Measurements from ENCODE around the gene FPR3.

The FPR3 gene, protein sequence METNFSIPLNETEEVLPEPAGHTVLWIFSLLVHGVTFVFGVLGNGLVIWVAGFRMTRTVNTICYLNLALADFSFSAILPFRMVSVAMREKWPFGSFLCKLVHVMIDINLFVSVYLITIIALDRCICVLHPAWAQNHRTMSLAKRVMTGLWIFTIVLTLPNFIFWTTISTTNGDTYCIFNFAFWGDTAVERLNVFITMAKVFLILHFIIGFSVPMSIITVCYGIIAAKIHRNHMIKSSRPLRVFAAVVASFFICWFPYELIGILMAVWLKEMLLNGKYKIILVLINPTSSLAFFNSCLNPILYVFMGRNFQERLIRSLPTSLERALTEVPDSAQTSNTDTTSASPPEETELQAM
- total RNA-seq: 0 to 0.19 (median 0) reads per million in 3 donors

GRCh38 chr19:51794885-51795490, at the start of gene FPR3:
TSS of gene FPR3 (plus strand) at chr19:51795157. CDS start at chr19:51823749, 28,592 bp downstream.
- H3K9me3 ChIP-seq (ENCODE audit: control insufficient read depth, low read length): no peaks in the 10 kb centered on the region
- H3K27ac ChIP-seq (ENCODE audit: insufficient read depth, low read length, poor library complexity, severe bottlenecking): no peak within 1 kb of the TSS
- H3K4me1 ChIP-seq (ENCODE audit: control insufficient read depth, insufficient read depth, low read length, poor library complexity, severe bottlenecking): no peaks in the 10 kb centered on the region
- no peak for DNase-seq
- H3K4me3 ChIP-seq (ENCODE audit: insufficient read depth, low read depth, low read length, poor library complexity, severe bottlenecking): no peak within 1 kb of the TSS
- H3K36me3 ChIP-seq (ENCODE audit: control insufficient read depth, insufficient read depth, low read length): no peaks in the 10 kb centered on the region
- no peaks in the 10 kb centered on the region for H3K27me3 ChIP-seq (replicated peaks; ENCODE audit: control insufficient read depth, insufficient read depth, low read length, poor library complexity, severe bottlenecking)

- Histone ChIP-seq H3K36me3 (ENCODE audit: control insufficient read depth, insufficient read depth, low read length) (no peaks in the 10 kb centered on the region), H3K4me1 (ENCODE audit: control insufficient read depth, insufficient read depth, low read length, poor library complexity, severe bottlenecking) (no peaks in the 10 kb centered on the region), H3K9me3 (ENCODE audit: control insufficient read depth, low read length) (no peaks in the 10 kb centered on the region), H3K27me3 (replicated peaks; ENCODE audit: control insufficient read depth, insufficient read depth, low read length, poor library complexity, severe bottlenecking) (no peaks in the 10 kb centered on the region), H3K4me3 (ENCODE audit: insufficient read depth, low read depth, low read length, poor library complexity, severe bottlenecking) (no peak overlapping the region), H3K27ac (ENCODE audit: insufficient read depth, low read length, poor library complexity, severe bottlenecking) (no peak overlapping the region)
- no peak for DNase-seq
Measured at GRCh38 chr19:51746731-51747130, 48.2 kb upstream of the FPR3 start.

DNA sequence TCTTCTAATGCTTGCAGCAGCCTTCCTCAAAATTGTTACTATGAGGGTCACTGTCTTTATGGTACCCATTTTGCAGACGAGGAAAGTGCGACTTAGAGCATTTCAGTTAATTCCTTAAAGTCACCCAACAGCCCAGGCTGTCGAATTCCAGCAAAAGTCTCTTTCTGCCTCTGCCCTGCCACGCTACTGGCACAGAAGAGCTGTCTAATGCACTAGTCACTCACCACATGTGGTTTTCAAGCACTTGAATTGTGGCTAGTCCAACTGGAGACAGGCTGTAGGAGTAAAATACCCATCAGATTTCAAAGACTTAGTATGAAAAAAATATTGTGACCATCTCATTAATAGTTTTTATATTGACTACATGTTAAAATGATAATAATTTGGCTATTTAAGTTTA, 45.0 kb upstream of the FPR3 start:
- Histone ChIP-seq H3K36me3 (ENCODE audit: control insufficient read depth, insufficient read depth, low read length) (no peaks in the 10 kb centered on the region), H3K27me3 (replicated peaks; ENCODE audit: control insufficient read depth, insufficient read depth, low read length, poor library complexity, severe bottlenecking) (no peaks in the 10 kb centered on the region), H3K27ac (ENCODE audit: insufficient read depth, low read length, poor library complexity, severe bottlenecking) (no peak overlapping the region), H3K4me3 (ENCODE audit: insufficient read depth, low read depth, low read length, poor library complexity, severe bottlenecking) (no peak overlapping the region), H3K4me1 (ENCODE audit: control insufficient read depth, insufficient read depth, low read length, poor library complexity, severe bottlenecking) (no peaks in the 10 kb centered on the region), H3K9me3 (ENCODE audit: control insufficient read depth, low read length) (no peaks in the 10 kb centered on the region)
- no peak for DNase-seq

DNA sequence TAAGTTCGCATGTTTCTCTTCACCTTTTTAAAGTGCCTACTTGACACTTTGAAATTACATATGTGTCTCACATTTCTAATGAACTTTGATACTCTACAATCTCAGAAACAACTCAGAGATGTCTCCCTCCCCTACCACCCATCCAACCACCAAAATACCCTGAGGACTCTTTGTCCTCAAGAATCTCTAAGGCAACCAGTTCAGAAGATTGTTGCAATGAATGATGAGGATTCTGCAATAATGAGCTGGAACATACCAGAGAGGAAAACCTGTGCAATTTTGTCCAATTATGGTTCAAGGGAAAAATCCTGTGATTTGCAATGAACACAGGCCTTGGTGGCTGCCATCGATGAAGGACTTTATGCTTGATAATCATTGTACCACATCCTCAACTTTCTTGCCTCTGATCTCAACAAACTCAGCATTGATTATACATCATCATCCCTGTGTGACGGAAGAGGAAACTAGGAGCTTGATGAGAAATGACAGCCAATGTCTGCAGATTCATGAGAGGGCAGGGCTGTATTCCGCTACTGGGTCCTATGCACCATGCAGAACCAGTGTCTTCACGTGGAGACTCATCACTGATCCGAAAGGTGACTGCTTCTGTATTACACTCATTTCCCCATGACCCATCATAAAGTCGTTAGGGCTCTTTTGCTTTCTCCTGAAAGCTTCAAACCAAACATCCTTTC, 44.4 kb upstream of the FPR3 start:
- Histone ChIP-seq H3K27me3 (replicated peaks; ENCODE audit: control insufficient read depth, insufficient read depth, low read length, poor library complexity, severe bottlenecking) (no peaks in the 10 kb centered on the region), H3K4me1 (ENCODE audit: control insufficient read depth, insufficient read depth, low read length, poor library complexity, severe bottlenecking) (no peaks in the 10 kb centered on the region), H3K9me3 (ENCODE audit: control insufficient read depth, low read length) (no peaks in the 10 kb centered on the region), H3K4me3 (ENCODE audit: insufficient read depth, low read depth, low read length, poor library complexity, severe bottlenecking) (no peak overlapping the region), H3K36me3 (ENCODE audit: control insufficient read depth, insufficient read depth, low read length) (no peaks in the 10 kb centered on the region), H3K27ac (ENCODE audit: insufficient read depth, low read length, poor library complexity, severe bottlenecking) (no peak overlapping the region)
- DNase-seq: no peak

- DNase-seq: no peak
- H3K27ac ChIP-seq (ENCODE audit: insufficient read depth, low read length, poor library complexity, severe bottlenecking): no peak within 1 kb of the TSS
Measured at GRCh38 chr19:51751655-51752054, 43.3 kb upstream of the FPR3 start, which contains the start of gene FPR1. TSS of gene FPR1 (minus strand) at chr19:51751878. CDS start at chr19:51746994, 4,884 bp downstream.

GRCh38 chr19:51754109-51754508, 40.8 kb upstream of the FPR3 start:
- H3K27ac ChIP-seq (ENCODE audit: insufficient read depth, low read length, poor library complexity, severe bottlenecking): no peak overlapping the region
- H3K4me1 ChIP-seq (ENCODE audit: control insufficient read depth, insufficient read depth, low read length, poor library complexity, severe bottlenecking): no peaks in the 10 kb centered on the region
- H3K36me3 ChIP-seq (ENCODE audit: control insufficient read depth, insufficient read depth, low read length): no peaks in the 10 kb centered on the region
- no peak for DNase-seq
- no peaks in the 10 kb centered on the region for H3K9me3 ChIP-seq (ENCODE audit: control insufficient read depth, low read length)
- H3K4me3 ChIP-seq (ENCODE audit: insufficient read depth, low read depth, low read length, poor library complexity, severe bottlenecking): no peak overlapping the region
- no peaks in the 10 kb centered on the region for H3K27me3 ChIP-seq (replicated peaks; ENCODE audit: control insufficient read depth, insufficient read depth, low read length, poor library complexity, severe bottlenecking)

More at GRCh38 chr19:51751655-51752054, 43.3 kb upstream of the FPR3 start, which contains the start of gene FPR1:
- no peaks in the 10 kb centered on the region for H3K9me3 ChIP-seq (ENCODE audit: control insufficient read depth, low read length)
- H3K36me3 ChIP-seq (ENCODE audit: control insufficient read depth, insufficient read depth, low read length): no peaks in the 10 kb centered on the region
- no peaks in the 10 kb centered on the region for H3K4me1 ChIP-seq (ENCODE audit: control insufficient read depth, insufficient read depth, low read length, poor library complexity, severe bottlenecking)
- H3K4me3 ChIP-seq (ENCODE audit: insufficient read depth, low read depth, low read length, poor library complexity, severe bottlenecking): no peak within 1 kb of the TSS
- no peaks in the 10 kb centered on the region for H3K27me3 ChIP-seq (replicated peaks; ENCODE audit: control insufficient read depth, insufficient read depth, low read length, poor library complexity, severe bottlenecking)

GRCh38 chr19:51754770-51755169, 40.2 kb upstream of the FPR3 start:
- Histone ChIP-seq H3K4me1 (ENCODE audit: control insufficient read depth, insufficient read depth, low read length, poor library complexity, severe bottlenecking) (no peaks in the 10 kb centered on the region), H3K9me3 (ENCODE audit: control insufficient read depth, low read length) (no peaks in the 10 kb centered on the region), H3K4me3 (ENCODE audit: insufficient read depth, low read depth, low read length, poor library complexity, severe bottlenecking) (no peak overlapping the region), H3K27ac (ENCODE audit: insufficient read depth, low read length, poor library complexity, severe bottlenecking) (no peak overlapping the region), H3K27me3 (replicated peaks; ENCODE audit: control insufficient read depth, insufficient read depth, low read length, poor library complexity, severe bottlenecking) (no peaks in the 10 kb centered on the region), H3K36me3 (ENCODE audit: control insufficient read depth, insufficient read depth, low read length) (no peaks in the 10 kb centered on the region)
- DNase-seq: no peak

GRCh38 chr19:51755571-51755970, 39.4 kb upstream of the FPR3 start:
- Histone ChIP-seq H3K9me3 (ENCODE audit: control insufficient read depth, low read length) (no peaks in the 10 kb centered on the region), H3K27ac (ENCODE audit: insufficient read depth, low read length, poor library complexity, severe bottlenecking) (no peak overlapping the region), H3K36me3 (ENCODE audit: control insufficient read depth, insufficient read depth, low read length) (no peaks in the 10 kb centered on the region), H3K27me3 (replicated peaks; ENCODE audit: control insufficient read depth, insufficient read depth, low read length, poor library complexity, severe bottlenecking) (no peaks in the 10 kb centered on the region), H3K4me3 (ENCODE audit: insufficient read depth, low read depth, low read length, poor library complexity, severe bottlenecking) (no peak overlapping the region), H3K4me1 (ENCODE audit: control insufficient read depth, insufficient read depth, low read length, poor library complexity, severe bottlenecking) (no peaks in the 10 kb centered on the region)
- DNase-seq: no peak

DNA sequence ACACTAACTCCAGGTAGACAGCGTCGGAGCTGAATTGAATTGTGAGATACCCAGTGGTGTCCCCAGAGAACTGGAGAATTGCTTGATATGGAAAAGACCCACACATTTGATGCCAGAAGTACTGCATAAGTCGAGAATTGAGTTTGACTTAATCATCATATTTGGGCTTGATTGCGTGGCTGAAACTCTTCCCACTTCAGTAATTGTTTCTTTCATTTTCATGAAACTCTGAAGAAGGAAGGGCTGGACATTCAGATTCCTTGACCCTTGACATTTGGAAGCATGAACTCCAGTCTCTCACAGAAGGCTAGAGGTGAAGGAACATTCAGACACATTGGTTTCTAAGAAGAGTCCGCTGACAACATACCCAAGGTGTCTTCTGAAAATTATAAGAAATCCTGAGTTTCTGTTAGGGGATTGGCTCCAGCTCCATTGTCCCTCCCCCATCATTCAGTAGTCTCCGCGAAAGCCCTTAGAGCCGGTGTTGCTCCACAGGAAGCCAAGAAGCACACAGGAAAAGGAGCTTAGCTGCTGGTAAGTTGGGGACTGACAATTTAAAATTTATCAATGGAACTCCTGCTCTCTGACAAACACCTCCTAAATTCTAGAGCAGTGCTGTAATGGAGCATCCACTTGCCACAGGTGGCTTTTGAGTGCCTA, 34.1 kb upstream of the FPR3 start, which contains the start of gene FPR2:
Gene FPR2, plus strand, starts transcription at position 484 of the 660 bp plus-strand sequence. CDS start 7,479 bp downstream, outside the sequence.
- DNase-seq: no peak
- no peaks in the 10 kb centered on the region for H3K9me3 ChIP-seq (ENCODE audit: control insufficient read depth, low read length)
- H3K36me3 ChIP-seq (ENCODE audit: control insufficient read depth, insufficient read depth, low read length): no peaks in the 10 kb centered on the region
- H3K27ac ChIP-seq (ENCODE audit: insufficient read depth, low read length, poor library complexity, severe bottlenecking): no peak within 1 kb of the TSS
- H3K27me3 ChIP-seq (replicated peaks; ENCODE audit: control insufficient read depth, insufficient read depth, low read length, poor library complexity, severe bottlenecking): peaks cover 5% of the 10 kb centered on the region
- no peaks in the 10 kb centered on the region for H3K4me1 ChIP-seq (ENCODE audit: control insufficient read depth, insufficient read depth, low read length, poor library complexity, severe bottlenecking)
- no peak within 1 kb of the TSS for H3K4me3 ChIP-seq (ENCODE audit: insufficient read depth, low read depth, low read length, poor library complexity, severe bottlenecking)
